Measurements from ENCODE around the gene PPFIA1.

- TF ChIP-seq CTCF (IDR thresholded peaks at IDR 0.05) (no peak), POLR2A (IDR thresholded peaks at IDR 0.05) (no peak)
Observed at GRCh38 chr11:70394211-70394950, 123.9 kb downstream of the PPFIA1 start.

Data from right lobe of liver (tissue), 4 donors.